Upper lobe of left lung (tissue), 6 donors: ENCODE results near the gene TNFRSF8. TPM values are rescaled to one million over a fixed set of nuclear protein-coding genes. Genes with fewer than 3 reads are reported as not detected.

Experiments used
- ATAC-seq, 2 donors: fragments of 200-7000 bp; cut with Tn5 transposase; one replicate each; pipeline ENCODE4 v1.9.1; 2022; ENCODE audit warnings: mild to moderate bottlenecking in 2 of 2, moderate library complexity in 2 of 2; ENCODE audit not compliant: low FRiP score in 2 of 2
- DNase-seq, 2 donors: peaks; one replicate each; pipeline ENCODE4 v3.0.0-alpha.2; 2019 to 2020
- H3K27ac ChIP-seq, 4 donors: fragments of 200-600 bp; sonication (generic); one replicate each; pipeline ENCODE4 v1.5.1; 2016 to 2019
- H3K27me3 ChIP-seq, 4 donors: fragments of 200-600 bp; sonication (generic); one replicate each; pipeline ENCODE4 v1.5.1; 2017 to 2019
- H3K36me3 ChIP-seq, 4 donors: fragments of 200-600 bp; sonication (generic); one replicate each; pipeline ENCODE4 v1.5.1; 2016 to 2019
- H3K4me1 ChIP-seq, 4 donors: fragments of 200-600 bp; sonication (generic); one replicate each; pipeline ENCODE4 v1.5.1; 2018 to 2019
- H3K4me3 ChIP-seq, 4 donors: fragments of 200-600 bp; sonication (generic); one replicate each; pipeline ENCODE4 v1.5.1; 2017 to 2019; ENCODE audit warnings: mild to moderate bottlenecking in 2 of 4, moderate library complexity in 1 of 4
- H3K9me3 ChIP-seq, 4 donors: fragments of 200-600 bp; sonication (generic); one replicate each; pipeline ENCODE4 v1.5.1; 2018 to 2019
- CTCF ChIP-seq, 6 experiments: fragments of 450-650 bp in 4 of 6; fragments of 200-600 bp in 2 of 6; sonication (generic) in 2 of 6; IDR thresholded peaks; one replicate each; pipeline ENCODE4 v1.5.1; 2016 to 2019; ENCODE audit warnings: antibody characterized with exemption in 6 of 6
- EP300 ChIP-seq, 4 donors: sonication (generic); formaldehyde crosslinking; IDR thresholded peaks; one replicate each; pipeline ENCODE4 v1.5.1; 2017; ENCODE audit warnings: antibody characterized with exemption in 4 of 4, control low read depth in 2 of 4
- POLR2A ChIP-seq, 4 donors: fragments of 450-650 bp; IDR thresholded peaks; one replicate each; pipeline ENCODE4 v1.5.1; 2016 to 2017; ENCODE audit warnings: antibody characterized with exemption in 4 of 4, mild to moderate bottlenecking in 2 of 4
- POLR2AphosphoS5 ChIP-seq, 2 donors: sonication (generic); formaldehyde crosslinking; IDR thresholded peaks; one replicate each; pipeline ENCODE4 v1.5.1; 2017; ENCODE audit warnings: antibody characterized with exemption in 2 of 2
- WGBS, 2 donors: methylation state at CpG; one replicate each; pipeline ENCODE4 v1.1.5; 2017 to 2018; 5-methylcytosine and 5-hydroxymethylcytosine counted together
- total RNA-seq, 6 donors: library from RNA; depleted of rRNA in 4 of 6; stranded (reverse); fragments of >200 nt in 4 of 6; gene quantifications; one replicate each; pipeline versions ENCODE4 v1.1.0 to v1.2.1, GENCODE V29; 2016 to 2021
- donor health status: DM: no; HTN: no; CAD: no; lungs with moderate emphysema.
- donor health status: DM: no; HTN: yes; CAD: no; lungs with severe emphysema.

TNFRSF8 gene
- total RNA-seq, 6 donors from 2014 or later = 0.22 to 3.3 (median 1.2) TPM

GRCh38 chr1:12141163-12141850 lies 78.2 kb downstream of the TNFRSF8 start:
- H3K36me3 ChIP-seq = no peaks in the 10 kb centered on the region
- DNase-seq (peak in 1 of 2 donors; percentile 54), ATAC-seq (no peak)
- WGBS, 2 donors = 73 to 80% methylated on average over 17 to 21 of the region's 21 CpGs
- H3K4me1 ChIP-seq = peaks cover 16 to 40% (median 36%) of the 10 kb centered on the region in 4 donors
- no peak overlapping the region for H3K27ac ChIP-seq
- H3K4me3 ChIP-seq = no peak overlapping the region
- no peaks in the 10 kb centered on the region for H3K27me3 ChIP-seq
- TF ChIP-seq POLR2AphosphoS5 (IDR thresholded peaks at IDR 0.05) (no peak), POLR2A (IDR thresholded peaks at IDR 0.05) (no peak), CTCF (IDR thresholded peaks at IDR 0.05) (no peak), EP300 (IDR thresholded peaks at IDR 0.05) (no peak)
- no peaks in the 10 kb centered on the region for H3K9me3 ChIP-seq

- H3K4me1 ChIP-seq = peaks cover 24 to 49% (median 43%) of the 10 kb centered on the region in 4 donors
- peak overlapping the region; percentile 71 to 87 (median 85) for H3K27ac ChIP-seq
- no peaks in the 10 kb centered on the region for H3K36me3 ChIP-seq
- DNase-seq (peak in 1 of 2 donors; percentile 64), ATAC-seq (no peak)
- TF ChIP-seq CTCF (IDR thresholded peaks at IDR 0.05) (no peak), EP300 (IDR thresholded peaks at IDR 0.05) (no peak), POLR2A (IDR thresholded peaks at IDR 0.05) (no peak), POLR2AphosphoS5 (IDR thresholded peaks at IDR 0.05) (no peak)
- no peaks in the 10 kb centered on the region for H3K27me3 ChIP-seq
- H3K4me3 ChIP-seq = no peak overlapping the region
- H3K9me3 ChIP-seq = no peaks in the 10 kb centered on the region
- WGBS, 2 donors = 90 to 93% methylated on average over 15 to 18 of the region's 18 CpGs
These were observed 79.2 kb downstream of the TNFRSF8 start for GRCh38 chr1:12142141-12142823.

GRCh38 chr1:12142891-12143630 lies 80.0 kb downstream of the TNFRSF8 start:
- H3K4me3 ChIP-seq = no peak overlapping the region
- WGBS, 2 donors = 57 to 68% methylated on average over 12 to 19 of the region's 21 CpGs
- ATAC-seq = peak; percentile 11 to 69
- no peaks in the 10 kb centered on the region for H3K9me3 ChIP-seq
- H3K27ac ChIP-seq = peak overlapping the region; percentile 71 to 87 (median 85)
- H3K36me3 ChIP-seq = no peaks in the 10 kb centered on the region
- peaks cover 31 to 56% (median 51%) of the 10 kb centered on the region in 4 donors for H3K4me1 ChIP-seq
- no peaks in the 10 kb centered on the region for H3K27me3 ChIP-seq
- DNase-seq = peak; percentile 52 to 82
- TF ChIP-seq CTCF (IDR thresholded peaks at IDR 0.05) (no peak), POLR2AphosphoS5 (IDR thresholded peaks at IDR 0.05) (no peak), EP300 (IDR thresholded peaks at IDR 0.05) (no peak)

GRCh38 chr1:12143631-12144155 lies 80.6 kb downstream of the TNFRSF8 start:
- Histone ChIP-seq H3K27me3 (no peaks in the 10 kb centered on the region), H3K27ac (peak overlapping the region; percentile 71 to 87 (median 85)), H3K9me3 (no peaks in the 10 kb centered on the region), H3K4me1 (peaks cover 38 to 63% (median 57%) of the 10 kb centered on the region in 4 donors), H3K36me3 (no peaks in the 10 kb centered on the region), H3K4me3 (no peak overlapping the region)
- 3% methylated on average over 5 to 17 of the region's 17 CpGs for WGBS, 2 donors
- ATAC-seq (peak; percentile 72 to 92), DNase-seq (peak in 1 of 2 donors; percentile 92)
- peak in 5 of 6 experiments; percentile 6 to 42 (median 17) for TF ChIP-seq CTCF (IDR thresholded peaks at IDR 0.05)
- peak; percentile 77 to 92 for TF ChIP-seq POLR2AphosphoS5 (IDR thresholded peaks at IDR 0.05)
- peak in 2 of 4 donors; percentile 12 to 48 for TF ChIP-seq EP300 (IDR thresholded peaks at IDR 0.05)
- TF ChIP-seq POLR2A (IDR thresholded peaks at IDR 0.05) = peak in 1 of 4 donors; percentile 44
